Measurements from ENCODE around the gene NEURL1. TPM values are rescaled to one million over a fixed set of nuclear protein-coding genes. Genes with fewer than 3 reads are reported as not detected.

Gene NEURL1
- total and polyA plus RNA-seq, 2 experiments from 2014 or later, result 1.1 to 1.5 TPM

DNA sequence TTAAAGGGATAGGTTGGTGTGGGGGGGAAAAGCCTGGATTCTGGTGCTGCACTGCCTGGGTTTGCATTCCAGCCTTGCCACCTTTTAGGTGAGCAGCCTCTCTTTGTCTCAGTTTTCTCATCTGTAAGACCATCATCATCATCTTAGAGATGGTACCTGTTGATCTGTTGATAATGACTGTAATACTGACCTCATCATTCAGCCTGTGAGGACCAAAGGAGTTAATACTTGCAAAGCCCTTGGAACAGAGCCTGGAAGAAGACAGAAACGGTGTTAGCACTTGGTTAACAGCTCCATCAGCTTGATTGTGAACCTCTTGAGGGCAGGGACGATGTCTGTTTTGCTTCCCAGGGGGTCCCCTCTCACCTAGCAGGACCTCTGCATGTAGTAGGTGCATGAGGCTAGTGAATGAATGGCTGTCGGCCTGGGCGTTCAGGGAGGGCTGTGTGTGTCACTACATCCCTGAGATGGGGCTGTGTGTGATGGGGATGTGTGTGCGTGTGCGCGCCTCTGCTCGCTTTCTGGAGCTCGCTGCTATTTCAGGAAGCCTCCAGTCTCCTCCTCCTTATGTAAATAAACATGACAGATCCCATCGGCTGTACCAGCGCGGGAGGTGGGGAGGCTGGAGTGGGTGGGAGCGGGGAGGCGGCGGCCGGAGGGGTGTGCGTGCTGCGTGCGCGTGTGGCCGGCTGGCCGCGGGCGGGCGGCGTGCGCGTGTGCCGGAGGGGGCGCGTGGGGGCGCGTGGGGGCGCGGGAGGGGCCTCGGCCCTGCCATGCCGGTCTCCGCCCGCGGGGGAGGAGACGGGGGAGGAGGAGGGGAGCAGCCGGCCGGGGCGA, 61.2 kb downstream of the NEURL1 start:
- Histone ChIP-seq H3K9ac (peak overlapping the region; percentile 30; the same call in 1 of the 2 replicates), H3K4me3 (peak overlapping the region; percentile 49), H3K9me3 (ENCODE audit: low read depth) (no peaks in the 10 kb centered on the region), H3K36me3 (ENCODE audit: low read depth) (no peaks in the 10 kb centered on the region), H3K27ac (no peak overlapping the region), H3K9me2 (ENCODE audit: insufficient read depth) (no peaks in the 10 kb centered on the region), H2AFZ (peak overlapping the region; percentile 45), H4K20me1 (ENCODE audit: insufficient read depth) (no peaks in the 10 kb centered on the region), H3K4me2 (ENCODE audit: unreplicated experiment) (peak overlapping the region; percentile 19), H3K79me2 (ENCODE audit: insufficient read depth) (no peaks in the 10 kb centered on the region), H3F3A (ENCODE audit: insufficient read depth) (no peaks in the 10 kb centered on the region), H3K4me1 (ENCODE audit: insufficient read depth) (no peaks in the 10 kb centered on the region), H3K27me3 (replicated peaks; ENCODE audit: insufficient read depth) (peaks cover 20% of the 10 kb centered on the region)
- peak; percentile 74 for DNase-seq
- 5% methylated on average over 23 to 26 of the region's 44 CpGs for WGBS, 2 experiments (ENCODE audit: low coverage in 1 of 2, low lambda C conversion rate in 2 of 2, missing lambda C conversion rate in 2 of 2)
- no peak for TF ChIP-seq EZH2phosphoT487 (IDR thresholded peaks at IDR 0.05; ENCODE audit: insufficient read depth, low read depth)
- no peak for TF ChIP-seq EZH2 (IDR thresholded peaks at IDR 0.05; ENCODE audit: insufficient read depth, poor library complexity, severe bottlenecking)
- in situ Hi-C loops (cut with MboI), result no loop called here

DNA sequence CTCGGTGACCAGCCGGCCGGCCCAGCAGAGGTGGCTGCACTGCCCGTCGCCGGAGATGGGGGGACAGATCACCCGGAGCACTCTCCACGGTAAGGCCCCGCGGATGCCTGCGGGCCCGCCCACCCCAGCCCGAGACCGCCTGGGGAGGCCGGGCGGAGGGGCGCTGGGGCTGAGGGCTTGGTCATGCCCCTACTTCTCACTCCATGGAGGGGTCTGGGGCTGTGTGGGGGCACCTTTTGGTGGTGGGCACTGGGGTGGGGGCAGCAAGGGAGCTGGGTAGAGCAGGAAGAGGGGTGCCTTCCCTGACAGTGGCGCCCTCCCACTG, 61.8 kb downstream of the NEURL1 start:
- peak overlapping the region; percentile 19 for H3K4me2 ChIP-seq (ENCODE audit: unreplicated experiment)
- TF ChIP-seq EZH2phosphoT487 (IDR thresholded peaks at IDR 0.05; ENCODE audit: insufficient read depth, low read depth), result no peak
- TF ChIP-seq EZH2 (IDR thresholded peaks at IDR 0.05; ENCODE audit: insufficient read depth, poor library complexity, severe bottlenecking), result no peak
- peaks cover 22% of the 10 kb centered on the region for H3K27me3 ChIP-seq (replicated peaks; ENCODE audit: insufficient read depth)
- 24% methylated on average over 5 of the region's 18 CpGs; no CpG with 5 or more reads in 1 of the 2 experiments for WGBS, 2 experiments (ENCODE audit: low coverage in 1 of 2, low lambda C conversion rate in 2 of 2, missing lambda C conversion rate in 2 of 2)
- no peaks in the 10 kb centered on the region for H3K79me2 ChIP-seq (ENCODE audit: insufficient read depth)
- H3K4me3 ChIP-seq, result peak overlapping the region; percentile 49
- no peaks in the 10 kb centered on the region for H3F3A ChIP-seq (ENCODE audit: insufficient read depth)
- no peaks in the 10 kb centered on the region for H3K9me2 ChIP-seq (ENCODE audit: insufficient read depth)
- H3K9me3 ChIP-seq (ENCODE audit: low read depth), result no peaks in the 10 kb centered on the region
- H4K20me1 ChIP-seq (ENCODE audit: insufficient read depth), result no peaks in the 10 kb centered on the region
- peak overlapping the region; percentile 30; the same call in 1 of the 2 replicates for H3K9ac ChIP-seq
- DNase-seq, result no peak
- H3K4me1 ChIP-seq (ENCODE audit: insufficient read depth), result no peaks in the 10 kb centered on the region
- H3K27ac ChIP-seq, result no peak overlapping the region
- H3K36me3 ChIP-seq (ENCODE audit: low read depth), result no peaks in the 10 kb centered on the region
- in situ Hi-C loops (cut with MboI), result no loop called here
- peak overlapping the region; percentile 45; the same call in 1 of the 2 replicates for H2AFZ ChIP-seq

DNA sequence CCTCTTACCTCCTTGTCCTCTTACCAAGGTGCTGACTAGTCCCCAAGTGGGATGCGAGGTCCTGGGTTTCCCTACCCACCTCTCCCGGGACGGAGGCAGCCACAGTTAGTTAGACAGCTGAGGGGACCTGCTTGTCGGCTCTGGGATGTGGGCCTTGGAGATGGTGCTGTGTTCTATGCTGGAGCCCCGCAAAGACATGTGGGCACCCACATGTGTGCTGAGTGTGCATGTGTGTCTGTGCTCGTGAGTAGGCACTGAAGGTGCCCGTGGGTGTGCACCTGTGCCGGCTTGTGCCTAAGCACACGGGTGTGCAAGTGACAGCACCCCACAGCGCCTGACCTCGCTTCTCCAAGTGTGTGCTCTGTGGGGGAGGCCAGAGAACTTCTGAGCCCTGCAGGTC, 62.2 kb downstream of the NEURL1 start:
- peaks cover 24% of the 10 kb centered on the region for H3K27me3 ChIP-seq (replicated peaks; ENCODE audit: insufficient read depth)
- H3K4me2 ChIP-seq (ENCODE audit: unreplicated experiment), result no peak overlapping the region
- H3F3A ChIP-seq (ENCODE audit: insufficient read depth), result no peaks in the 10 kb centered on the region
- DNase-seq, result no peak
- H3K27ac ChIP-seq, result no peak overlapping the region
- H3K9ac ChIP-seq, result no peak overlapping the region
- TF ChIP-seq EZH2phosphoT487 (IDR thresholded peaks at IDR 0.05; ENCODE audit: insufficient read depth, low read depth), result no peak
- no peak for TF ChIP-seq EZH2 (IDR thresholded peaks at IDR 0.05; ENCODE audit: insufficient read depth, poor library complexity, severe bottlenecking)
- no peaks in the 10 kb centered on the region for H4K20me1 ChIP-seq (ENCODE audit: insufficient read depth)
- H2AFZ ChIP-seq, result no peak overlapping the region
- peak overlapping the region; percentile 49; the same call in 1 of the 2 replicates for H3K4me3 ChIP-seq
- no peaks in the 10 kb centered on the region for H3K9me2 ChIP-seq (ENCODE audit: insufficient read depth)
- WGBS, 2 experiments (ENCODE audit: low coverage in 1 of 2, low lambda C conversion rate in 2 of 2, missing lambda C conversion rate in 2 of 2), result 76 to 78% methylated on average over 10 to 11 of the region's 11 CpGs
- no peaks in the 10 kb centered on the region for H3K4me1 ChIP-seq (ENCODE audit: insufficient read depth)
- H3K79me2 ChIP-seq (ENCODE audit: insufficient read depth), result no peaks in the 10 kb centered on the region
- no peaks in the 10 kb centered on the region for H3K36me3 ChIP-seq (ENCODE audit: low read depth)
- H3K9me3 ChIP-seq (ENCODE audit: low read depth), result no peaks in the 10 kb centered on the region
- in situ Hi-C loops (cut with MboI), result no loop called here

DNA sequence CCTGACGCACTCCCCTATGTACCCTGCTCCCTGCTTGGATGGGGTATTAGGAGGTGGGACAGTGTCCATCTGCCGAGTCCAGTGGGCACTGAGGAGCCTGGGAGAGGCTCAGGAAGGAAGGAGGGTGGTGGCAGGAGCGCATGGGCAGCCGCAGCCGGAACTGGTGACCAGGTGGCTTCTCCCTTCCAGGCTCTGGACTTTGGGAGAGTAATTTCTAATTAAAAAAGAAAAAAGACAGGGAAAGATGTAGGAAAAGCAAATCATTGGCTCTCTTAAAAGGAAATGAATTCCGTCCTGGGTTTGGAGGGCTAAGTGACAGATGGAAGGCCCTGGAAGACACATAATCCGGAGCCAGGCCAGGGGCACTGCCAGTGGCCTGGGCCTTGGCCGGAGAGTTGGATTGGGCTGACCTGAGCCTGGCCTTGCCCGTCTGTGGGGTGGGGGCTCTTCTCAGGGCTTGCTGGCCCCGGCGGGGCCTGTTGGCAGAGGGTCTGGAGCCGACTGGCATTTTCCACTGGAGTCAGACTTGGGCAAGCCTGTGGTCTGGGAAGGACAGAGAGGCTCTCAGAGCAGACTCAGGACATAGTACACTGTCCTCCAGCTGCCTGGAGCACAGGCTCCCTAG, 63.0 kb downstream of the NEURL1 start:
- H3K9me3 ChIP-seq (ENCODE audit: low read depth), result no peaks in the 10 kb centered on the region
- H3K9me2 ChIP-seq (ENCODE audit: insufficient read depth), result no peaks in the 10 kb centered on the region
- no peaks in the 10 kb centered on the region for H4K20me1 ChIP-seq (ENCODE audit: insufficient read depth)
- TF ChIP-seq EZH2 (IDR thresholded peaks at IDR 0.05; ENCODE audit: insufficient read depth, poor library complexity, severe bottlenecking) (no peak), EZH2phosphoT487 (IDR thresholded peaks at IDR 0.05; ENCODE audit: insufficient read depth, low read depth) (no peak)
- H2AFZ ChIP-seq, result no peak overlapping the region
- H3K36me3 ChIP-seq (ENCODE audit: low read depth), result no peaks in the 10 kb centered on the region
- WGBS, 2 experiments (ENCODE audit: low coverage in 1 of 2, low lambda C conversion rate in 2 of 2, missing lambda C conversion rate in 2 of 2), result 83 to 86% methylated on average over 12 of the region's 12 CpGs
- no peak overlapping the region for H3K27ac ChIP-seq
- H3F3A ChIP-seq (ENCODE audit: insufficient read depth), result no peaks in the 10 kb centered on the region
- H3K4me2 ChIP-seq (ENCODE audit: unreplicated experiment), result no peak overlapping the region
- H3K4me3 ChIP-seq, result no peak overlapping the region
- DNase-seq, result no peak
- H3K4me1 ChIP-seq (ENCODE audit: insufficient read depth), result no peaks in the 10 kb centered on the region
- peaks cover 23% of the 10 kb centered on the region for H3K27me3 ChIP-seq (replicated peaks; ENCODE audit: insufficient read depth)
- no peak overlapping the region for H3K9ac ChIP-seq
- H3K79me2 ChIP-seq (ENCODE audit: insufficient read depth), result no peaks in the 10 kb centered on the region
- in situ Hi-C loops (cut with MboI), result no loop called here

Measured in GM23248 (cell line).